ENCODE results near the gene UBN1.

The UBN1 gene

GRCh38 chr16:4898811-4899473 is 51.7 kb downstream of the UBN1 start:
- in situ Hi-C loops (cut with MboI; ENCODE audit: low pct_unique_long_range_greater_than_20kb, low sequenced_read_pairs), result no loop called here
- no peak for DNase-seq

GRCh38 chr16:4899474-4899846 is 52.2 kb downstream of the UBN1 start:
- in situ Hi-C loops (cut with MboI; ENCODE audit: low pct_unique_long_range_greater_than_20kb, low sequenced_read_pairs), result no loop called here

GRCh38 chr16:4900036-4900435 is 52.8 kb downstream of the UBN1 start:
- in situ Hi-C loops (cut with MboI; ENCODE audit: low pct_unique_long_range_greater_than_20kb, low sequenced_read_pairs), result no loop called here
- DNase-seq, result no peak

More at GRCh38 chr16:4899474-4899846, 52.2 kb downstream of the UBN1 start:
- no peak for DNase-seq

- in situ Hi-C loops (cut with MboI; ENCODE audit: low pct_unique_long_range_greater_than_20kb, low sequenced_read_pairs), result no loop called here
- no peak for DNase-seq
Observed at GRCh38 chr16:4900750-4901149, 53.5 kb downstream of the UBN1 start.

GRCh38 chr16:4902038-4902437 is 54.8 kb downstream of the UBN1 start:
- in situ Hi-C loops (cut with MboI; ENCODE audit: low pct_unique_long_range_greater_than_20kb, low sequenced_read_pairs), result no loop called here

GRCh38 chr16:4904108-4904941 is 57.0 kb downstream of the UBN1 start:
- in situ Hi-C loops (cut with MboI; ENCODE audit: low pct_unique_long_range_greater_than_20kb, low sequenced_read_pairs), result no loop called here
- no peak for DNase-seq

More at GRCh38 chr16:4902038-4902437, 54.8 kb downstream of the UBN1 start:
- no peak for DNase-seq

GRCh38 chr16:4904942-4905615 is 57.8 kb downstream of the UBN1 start:
- no peak for DNase-seq
- in situ Hi-C loops (cut with MboI; ENCODE audit: low pct_unique_long_range_greater_than_20kb, low sequenced_read_pairs), result no loop called here

- DNase-seq, result no peak
- in situ Hi-C loops (cut with MboI; ENCODE audit: low pct_unique_long_range_greater_than_20kb, low sequenced_read_pairs), result no loop called here
Observed at GRCh38 chr16:4908854-4909401, 61.6 kb downstream of the UBN1 start.

- in situ Hi-C loops (cut with MboI; ENCODE audit: low pct_unique_long_range_greater_than_20kb, low sequenced_read_pairs), result no loop called here
- no peak for DNase-seq
Observed at GRCh38 chr16:4909825-4910224, 62.5 kb downstream of the UBN1 start.

GRCh38 chr16:4910828-4911227 is 63.5 kb downstream of the UBN1 start:
- in situ Hi-C loops (cut with MboI; ENCODE audit: low pct_unique_long_range_greater_than_20kb, low sequenced_read_pairs), result no loop called here
- DNase-seq, result no peak

- in situ Hi-C loops (cut with MboI; ENCODE audit: low pct_unique_long_range_greater_than_20kb, low sequenced_read_pairs), result no loop called here
- DNase-seq, result no peak
Observed at GRCh38 chr16:4911970-4912386, 64.7 kb downstream of the UBN1 start.

GRCh38 chr16:4913130-4913773 is 66.0 kb downstream of the UBN1 start:
- in situ Hi-C loops (cut with MboI; ENCODE audit: low pct_unique_long_range_greater_than_20kb, low sequenced_read_pairs), result no loop called here
- DNase-seq, result no peak

- in situ Hi-C loops (cut with MboI; ENCODE audit: low pct_unique_long_range_greater_than_20kb, low sequenced_read_pairs), result no loop called here
Observed at GRCh38 chr16:4913774-4914525, 66.7 kb downstream of the UBN1 start.

GRCh38 chr16:4914528-4915225 is 67.4 kb downstream of the UBN1 start:
- no peak for DNase-seq
- in situ Hi-C loops (cut with MboI; ENCODE audit: low pct_unique_long_range_greater_than_20kb, low sequenced_read_pairs), result no loop called here

More at GRCh38 chr16:4913774-4914525, 66.7 kb downstream of the UBN1 start:
- DNase-seq, result no peak

- DNase-seq, result no peak
- in situ Hi-C loops (cut with MboI; ENCODE audit: low pct_unique_long_range_greater_than_20kb, low sequenced_read_pairs), result no loop called here
Observed at GRCh38 chr16:4915226-4915761, 68.0 kb downstream of the UBN1 start.

- no peak for DNase-seq
- in situ Hi-C loops (cut with MboI; ENCODE audit: low pct_unique_long_range_greater_than_20kb, low sequenced_read_pairs), result no loop called here
Observed at GRCh38 chr16:4917117-4917516, 69.8 kb downstream of the UBN1 start.

GRCh38 chr16:4918781-4919251 is 71.5 kb downstream of the UBN1 start:
- in situ Hi-C loops (cut with MboI; ENCODE audit: low pct_unique_long_range_greater_than_20kb, low sequenced_read_pairs), result no loop called here
- no peak for DNase-seq

GRCh38 chr16:4920826-4921225 is 73.5 kb downstream of the UBN1 start:
- in situ Hi-C loops (cut with MboI; ENCODE audit: low pct_unique_long_range_greater_than_20kb, low sequenced_read_pairs), result no loop called here
- DNase-seq, result no peak
